Natural killer cell (primary cell): ENCODE data around the gene TK1. TPM values are rescaled to one million over a fixed set of nuclear protein-coding genes. Genes with fewer than 3 reads are reported as not detected.

Source experiments
- ATAC-seq, 3 donors: fragments of 150-1000 bp in 2 of 3; fragments of 200-7000 bp in 1 of 3; cut with Tn5 transposase; 1 replicate in 1 of 3; 2 replicates in 2 of 3; pipeline ENCODE4 v1.10.0; 2021; ENCODE audit warnings: mild to moderate bottlenecking in 2 of 3, moderate library complexity in 2 of 3
- DNase-seq, 2 donors: peaks; one replicate each; pipeline versions ENCODE4 v3.0.0 to v3.0.0-alpha.2; 2013 to 2021; ENCODE audit warnings: mixed read lengths in 1 of 2
- H3K27ac ChIP-seq: one replicate; pipeline ENCODE4 v1.5.1; 2013; ENCODE audit warnings: mild to moderate bottlenecking, low read length
- H3K27me3 ChIP-seq: one replicate; pipeline ENCODE4 v1.6.1; 2013; ENCODE audit warnings: low read length; ENCODE audit not compliant: control insufficient read depth, insufficient read depth
- H3K36me3 ChIP-seq: one replicate; pipeline ENCODE4 v1.6.1; 2013; ENCODE audit warnings: low read length; ENCODE audit not compliant: control insufficient read depth, insufficient read depth
- H3K4me1 ChIP-seq: one replicate; pipeline ENCODE4 v1.6.1; 2013; ENCODE audit warnings: low read length; ENCODE audit not compliant: control insufficient read depth, insufficient read depth
- H3K4me3 ChIP-seq: one replicate; pipeline ENCODE4 v1.5.1; 2013; ENCODE audit warnings: low read length
- H3K9me3 ChIP-seq: one replicate; pipeline ENCODE4 v1.6.1; 2013; ENCODE audit warnings: low read length; ENCODE audit not compliant: control insufficient read depth, insufficient read depth
- H3K27ac Mint-ChIP-seq, 2 donors: one replicate each; pipeline ENCODE4 v1.8.0; 2022; ENCODE audit warnings: mild to moderate bottlenecking in 2 of 2, mixed read lengths in 2 of 2, moderate library complexity in 1 of 2
- H3K27me3 Mint-ChIP-seq, 2 donors: one replicate each; pipeline ENCODE4 v1.8.0; 2022; ENCODE audit warnings: low read depth in 2 of 2, mixed read lengths in 2 of 2
- H3K36me3 Mint-ChIP-seq: one replicate; pipeline ENCODE4 v1.8.0; 2022; ENCODE audit warnings: mixed read lengths
- H3K4me1 Mint-ChIP-seq, 2 donors: one replicate each; pipeline ENCODE4 v1.8.0; 2022; ENCODE audit warnings: mixed read lengths in 2 of 2
- H3K4me3 Mint-ChIP-seq: one replicate; pipeline ENCODE4 v1.8.0; 2022; ENCODE audit warnings: mild to moderate bottlenecking, moderate library complexity, mixed read lengths
- H3K9me3 Mint-ChIP-seq, 2 donors: one replicate each; pipeline ENCODE4 v1.8.0; 2022; ENCODE audit warnings: mixed read lengths in 2 of 2
- WGBS: methylation state at CpG from one replicate; pipeline ENCODE4 v1.1.7; 2013; ENCODE audit warnings: missing lambda C conversion rate; ENCODE audit not compliant: insufficient coverage; 5-methylcytosine and 5-hydroxymethylcytosine counted together
- intact Hi-C: fragments of 100-400 bp; cut with micrococcal nuclease; formaldehyde crosslinking; loops from one replicate; pipeline ENCODE4 v1.14.2; 2022
- total RNA-seq, 4 donors: library from RNA; stranded (reverse); fragments of 120-200 nt in 1 of 4; gene quantifications; one replicate each; pipeline versions ENCODE4 v1.2.3 to v1.2.4, GENCODE V29; 2013 to 2022
- TF ChIP-seq, protein P1 (sequence below): fragments of 200-600 bp; IDR thresholded peaks from one replicate; pipeline ENCODE4 v1.8.0; 2022; ENCODE audit warnings: antibody characterized with exemption

Gene TK1
- total RNA-seq, 3 donors from 2014 or later (not counting 1 experiment from before 2014, with no cell fraction given) = 2.1 to 5.1 (median 3.9) TPM

DNA sequence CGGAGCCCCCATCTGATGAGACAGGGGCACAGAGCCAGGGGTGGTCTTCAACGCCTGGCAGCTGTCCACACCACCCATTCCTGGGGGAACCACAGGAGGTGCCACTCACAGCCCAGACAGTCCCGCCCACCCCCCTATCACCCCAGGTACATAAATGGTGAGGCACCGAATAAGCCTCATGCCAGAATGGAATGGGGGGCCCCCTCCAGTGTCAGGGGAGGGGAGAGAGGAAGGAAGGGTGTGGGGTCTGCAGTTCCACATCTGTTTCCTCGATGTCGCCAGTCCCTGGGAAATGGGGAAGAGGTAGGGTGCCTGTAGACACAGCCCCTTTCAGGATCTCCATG, 60.0 kb downstream of the TK1 start:
- 10% methylated on average over 5 of the region's 6 CpGs for WGBS
- H3K4me1 Mint-ChIP-seq = peaks cover 43 to 69% of the 10 kb centered on the region in 2 donors
- H3K4me3 ChIP-seq = peak overlapping the region; percentile 91
- H3K36me3 Mint-ChIP-seq = no peaks in the 10 kb centered on the region
- H3K27ac ChIP-seq = peak overlapping the region; percentile 45
- H3K4me1 ChIP-seq = peaks cover 86% of the 10 kb centered on the region
- H3K9me3 Mint-ChIP-seq = no peaks in the 10 kb centered on the region
- no peaks in the 10 kb centered on the region for H3K27me3 ChIP-seq
- no peaks in the 10 kb centered on the region for H3K9me3 ChIP-seq
- H3K27me3 Mint-ChIP-seq = no peaks in the 10 kb centered on the region
- DNase-seq = no peak
- H3K27ac Mint-ChIP-seq = peak overlapping the region; percentile 81 to 87
- peak overlapping the region; percentile 92 for H3K4me3 Mint-ChIP-seq
- no peak for ATAC-seq
- H3K36me3 ChIP-seq = peaks cover 54% of the 10 kb centered on the region
- intact Hi-C loops = no loop called here
- TF ChIP-seq, protein P1, sequence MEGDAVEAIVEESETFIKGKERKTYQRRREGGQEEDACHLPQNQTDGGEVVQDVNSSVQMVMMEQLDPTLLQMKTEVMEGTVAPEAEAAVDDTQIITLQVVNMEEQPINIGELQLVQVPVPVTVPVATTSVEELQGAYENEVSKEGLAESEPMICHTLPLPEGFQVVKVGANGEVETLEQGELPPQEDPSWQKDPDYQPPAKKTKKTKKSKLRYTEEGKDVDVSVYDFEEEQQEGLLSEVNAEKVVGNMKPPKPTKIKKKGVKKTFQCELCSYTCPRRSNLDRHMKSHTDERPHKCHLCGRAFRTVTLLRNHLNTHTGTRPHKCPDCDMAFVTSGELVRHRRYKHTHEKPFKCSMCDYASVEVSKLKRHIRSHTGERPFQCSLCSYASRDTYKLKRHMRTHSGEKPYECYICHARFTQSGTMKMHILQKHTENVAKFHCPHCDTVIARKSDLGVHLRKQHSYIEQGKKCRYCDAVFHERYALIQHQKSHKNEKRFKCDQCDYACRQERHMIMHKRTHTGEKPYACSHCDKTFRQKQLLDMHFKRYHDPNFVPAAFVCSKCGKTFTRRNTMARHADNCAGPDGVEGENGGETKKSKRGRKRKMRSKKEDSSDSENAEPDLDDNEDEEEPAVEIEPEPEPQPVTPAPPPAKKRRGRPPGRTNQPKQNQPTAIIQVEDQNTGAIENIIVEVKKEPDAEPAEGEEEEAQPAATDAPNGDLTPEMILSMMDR = no peak

DNA sequence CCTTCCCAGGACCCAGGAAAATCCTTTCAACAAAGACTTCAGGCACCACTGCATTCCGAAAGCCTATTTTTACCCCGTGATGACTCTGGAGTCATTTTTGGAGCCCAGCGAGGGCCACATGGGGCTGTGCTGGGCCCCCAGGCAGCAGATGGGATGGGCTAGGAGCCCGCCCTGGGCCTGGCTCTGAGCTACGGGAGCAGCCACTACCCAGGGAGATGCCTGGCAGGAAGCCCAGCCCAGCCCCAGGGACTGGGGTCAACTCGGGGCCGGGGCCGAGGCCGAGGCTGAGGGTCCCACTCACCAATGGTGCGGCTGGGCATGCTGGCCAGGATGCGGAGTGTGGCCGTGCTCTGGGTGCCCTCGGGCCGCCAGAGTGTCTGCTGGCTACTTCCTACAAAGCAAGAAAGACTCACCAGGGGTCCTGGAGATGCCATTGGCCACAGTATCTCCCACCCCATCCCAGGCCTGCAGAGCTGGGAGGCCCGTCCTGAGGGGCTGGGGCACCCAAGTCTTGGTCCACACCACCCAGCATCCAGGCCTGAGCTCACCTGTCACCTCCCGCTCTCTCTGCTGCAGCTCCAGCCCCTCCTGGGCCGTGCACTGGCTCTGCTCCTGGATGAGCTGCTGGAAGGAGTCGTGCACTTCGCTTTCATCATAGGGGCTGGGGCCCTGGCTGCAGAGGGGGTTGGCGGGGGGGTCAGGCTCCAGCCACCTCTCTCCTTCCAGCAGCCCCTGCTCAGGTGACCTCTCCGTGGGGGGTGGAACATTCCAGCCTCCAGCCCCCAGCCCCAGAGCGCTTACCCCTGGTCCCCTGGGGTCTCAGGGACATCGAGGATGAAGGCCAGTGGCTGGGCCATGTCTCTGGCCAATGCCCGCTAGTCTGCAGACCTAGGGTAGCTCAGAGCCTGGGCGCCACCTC, 60.6 kb downstream of the TK1 start:
- H3K27ac ChIP-seq = peak overlapping the region; percentile 51
- peaks cover 93% of the 10 kb centered on the region for H3K4me1 ChIP-seq
- H3K36me3 ChIP-seq = peaks cover 56% of the 10 kb centered on the region
- H3K9me3 ChIP-seq = no peaks in the 10 kb centered on the region
- peaks cover 49 to 74% of the 10 kb centered on the region in 2 donors for H3K4me1 Mint-ChIP-seq
- peak overlapping the region; percentile 92 for H3K4me3 Mint-ChIP-seq
- peak overlapping the region; percentile 91 for H3K4me3 ChIP-seq
- DNase-seq = no peak
- no peaks in the 10 kb centered on the region for H3K9me3 Mint-ChIP-seq
- ATAC-seq = no peak
- no peaks in the 10 kb centered on the region for H3K27me3 Mint-ChIP-seq
- 67% methylated on average over 25 of the region's 25 CpGs for WGBS
- TF ChIP-seq, protein P1 = no peak
- intact Hi-C loops = no loop called here
- H3K27ac Mint-ChIP-seq = peak overlapping the region; percentile 81 to 87
- no peaks in the 10 kb centered on the region for H3K27me3 ChIP-seq
- H3K36me3 Mint-ChIP-seq = no peaks in the 10 kb centered on the region

DNA sequence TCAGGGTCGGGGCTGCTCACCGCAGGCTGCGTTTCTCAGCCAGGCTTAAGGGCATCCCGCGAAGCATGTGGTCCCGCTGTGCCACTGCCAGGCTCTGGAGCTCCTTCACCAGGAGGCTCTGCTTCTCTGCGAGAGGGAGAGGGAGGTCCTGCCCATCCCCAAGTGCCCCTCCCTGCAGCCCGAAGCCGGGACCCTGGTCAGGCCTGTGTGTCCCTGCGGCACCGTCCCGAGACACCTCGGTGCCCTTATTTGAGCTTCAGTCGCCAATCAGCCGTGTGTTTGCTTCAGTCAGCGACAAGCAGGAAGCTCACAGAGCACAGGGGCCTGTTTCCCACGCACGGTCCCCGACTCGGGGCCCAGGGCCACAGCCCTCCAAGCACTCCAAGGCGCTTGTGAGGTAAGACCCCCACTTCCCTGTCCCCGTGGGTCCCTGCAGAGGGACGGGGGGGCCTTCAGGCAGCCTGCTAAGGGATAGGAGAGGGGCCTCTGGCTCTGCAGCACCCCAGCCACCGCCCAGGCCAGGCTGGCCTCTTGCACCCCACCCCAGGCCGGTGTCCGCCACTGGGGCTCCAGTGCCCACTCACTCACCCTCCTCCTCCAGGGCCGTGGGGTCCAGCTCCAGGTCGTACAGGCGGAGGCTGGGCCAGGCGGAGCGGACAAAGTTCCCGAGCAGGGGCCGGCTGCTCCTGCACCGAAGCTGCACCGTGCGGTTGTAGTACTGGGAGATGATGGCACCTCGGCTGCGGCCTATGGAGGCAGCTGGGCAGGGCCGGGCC, 61.5 kb downstream of the TK1 start:
- peaks cover 48 to 74% of the 10 kb centered on the region in 2 donors for H3K4me1 Mint-ChIP-seq
- no peaks in the 10 kb centered on the region for H3K9me3 Mint-ChIP-seq
- WGBS = 41% methylated on average over 39 of the region's 39 CpGs
- ATAC-seq (no peak), DNase-seq (peak in 1 of 2 donors; percentile 71)
- H3K4me3 Mint-ChIP-seq = peak overlapping the region; percentile 57
- peaks cover 64% of the 10 kb centered on the region for H3K36me3 ChIP-seq
- peaks cover 93% of the 10 kb centered on the region for H3K4me1 ChIP-seq
- intact Hi-C loops = no loop called here
- peak overlapping the region; percentile 31 to 87 for H3K27ac Mint-ChIP-seq
- TF ChIP-seq, protein P1 = no peak
- peak overlapping the region; percentile 51 for H3K27ac ChIP-seq
- H3K27me3 ChIP-seq = no peaks in the 10 kb centered on the region
- H3K9me3 ChIP-seq = no peaks in the 10 kb centered on the region
- H3K36me3 Mint-ChIP-seq = no peaks in the 10 kb centered on the region
- no peak overlapping the region for H3K4me3 ChIP-seq
- H3K27me3 Mint-ChIP-seq = no peaks in the 10 kb centered on the region
